GM12878 (cell line): ENCODE results near the gene GRB10. TPM values are rescaled to one million over a fixed set of nuclear protein-coding genes. Genes with fewer than 3 reads are reported as not detected.

Source experiments
- ATAC-seq: fragments of 200-7000 bp; cut with Tn5 transposase; 3 replicates; pipeline ENCODE4 v1.9.1; 2020; ENCODE audit warnings: mild to moderate bottlenecking, moderate library complexity
- BruUV-seq: library from RNA; stranded (reverse); fragments of 400-500 nt; replicated peaks from 2 replicates; lab custom pipeline; 2021; lab: Mats Ljungman, UMichigan
- CTCF ChIA-PET: fragments of 300-600 bp; sonication (Branson Sonifier 250); formaldehyde crosslinking; extraction: SDS; loops from one replicate; lab custom pipeline; 2021; ENCODE audit warnings: inconsistent platforms; lab: Yijun Ruan, JAX
- POLR2A ChIA-PET: fragments of 350-600 bp; formaldehyde crosslinking; extraction: SDS; loops from one replicate; lab custom pipeline; 2021; ENCODE audit warnings: inconsistent platforms; lab: Charles Lee
- RAD21 ChIA-PET: fragments of 300-600 bp; sonication (Branson Sonifier 250); formaldehyde crosslinking; loops from one replicate; lab custom pipeline; 2023; ENCODE audit warnings: antibody characterized with exemption; ENCODE audit not compliant: unreplicated experiment; lab: Charles Lee
- SMC1A ChIA-PET: fragments of 300-600 bp; sonication (Branson Sonifier 250); formaldehyde crosslinking; loops from one replicate; lab custom pipeline; 2023; ENCODE audit not compliant: unreplicated experiment, uncharacterized antibody; lab: Charles Lee
- DNase-seq: peaks from one replicate; pipeline ENCODE4 v3.0.0-alpha.2; 2011; ENCODE audit warnings: low read depth, low spot score
- FAIRE-seq: peaks from 3 replicates; lab custom pipeline; 2011; peaks lifted over from hg19 to GRCh38; lab: Jason Lieb, UNC
- H2AFZ ChIP-seq: 2 replicates; pipeline ENCODE4 v1.6.0; 2011; ENCODE audit warnings: low read depth, low read length, control low read depth; ENCODE audit not compliant: control insufficient read depth
- H3K27ac ChIP-seq: 2 replicates; pipeline ENCODE4 v1.5.1; 2011; ENCODE audit warnings: control low read depth; ENCODE audit not compliant: control insufficient read depth, insufficient read depth
- H3K27me3 ChIP-seq, 2 experiments: replicated peaks in 1 of 2; 2 replicates each; pipeline versions ENCODE4 v1.6.0 to v1.6.1; 2011; ENCODE audit warnings: low read length in 1 of 2; ENCODE audit not compliant: control insufficient read depth in 2 of 2, insufficient read depth in 2 of 2
- H3K36me3 ChIP-seq, 2 experiments: 2 replicates each; pipeline ENCODE4 v1.5.1; 2011; ENCODE audit warnings: low read length in 1 of 2; ENCODE audit not compliant: control insufficient read depth in 2 of 2, insufficient read depth in 2 of 2
- H3K4me1 ChIP-seq: 2 replicates; pipeline ENCODE4 v1.6.1; 2011; ENCODE audit warnings: mild to moderate bottlenecking, low read length, moderate library complexity, mixed read lengths; ENCODE audit not compliant: control insufficient read depth, insufficient read depth
- H3K4me2 ChIP-seq: 2 replicates; pipeline ENCODE4 v1.6.0; 2011; ENCODE audit warnings: control low read depth; ENCODE audit not compliant: control insufficient read depth, insufficient read depth
- H3K4me3 ChIP-seq: fragments of 200-600 bp; sonication (generic); 2 replicates; pipeline ENCODE4 v1.5.1; 2016
- H3K79me2 ChIP-seq: 2 replicates; pipeline ENCODE4 v1.6.0; 2011; ENCODE audit warnings: low read length; ENCODE audit not compliant: control insufficient read depth, insufficient read depth
- H3K9ac ChIP-seq: 2 replicates; pipeline ENCODE4 v1.8.0; 2011; ENCODE audit warnings: low read length, control low read depth, mixed read lengths; ENCODE audit not compliant: control insufficient read depth, insufficient read depth
- H3K9me3 ChIP-seq: replicated peaks from 3 replicates; pipeline ENCODE4 v1.5.1; 2011; ENCODE audit warnings: mild to moderate bottlenecking, low read length; ENCODE audit not compliant: control insufficient read depth, insufficient read depth
- H4K20me1 ChIP-seq: 2 replicates; pipeline ENCODE4 v1.6.0; 2011; ENCODE audit not compliant: control insufficient read depth, insufficient read depth
- EED ChIP-seq: sonication (generic); IDR thresholded peaks from 2 replicates; pipeline ENCODE4 v1.6.1; 2016; ENCODE audit warnings: antibody characterized with exemption, low read depth
- FOXK2 ChIP-seq: fragments of 450-650 bp; IDR thresholded peaks from 2 replicates; pipeline ENCODE4 v1.6.1; 2017; ENCODE audit warnings: mild to moderate bottlenecking, moderate library complexity
- FOXM1 ChIP-seq: IDR thresholded peaks from 2 replicates; pipeline ENCODE4 v1.6.1; 2012; ENCODE audit warnings: low read depth, mild to moderate bottlenecking, inconsistent platforms, low read length, moderate library complexity
- GABPA ChIP-seq: IDR thresholded peaks from 2 replicates; pipeline ENCODE4 v1.6.1; 2014; ENCODE audit warnings: antibody characterized with exemption, low read depth, mild to moderate bottlenecking, inconsistent platforms
- MYB ChIP-seq: fragments of 150-350 bp; IDR thresholded peaks from 2 replicates; pipeline ENCODE4 v1.6.1; 2014; ENCODE audit warnings: mild to moderate bottlenecking, low read depth, low read length, borderline replicate concordance
- PAX5 ChIP-seq: IDR thresholded peaks from 2 replicates; pipeline ENCODE4 v1.6.1; 2011; ENCODE audit warnings: low read depth, low read length, borderline replicate concordance
- POU2F2 ChIP-seq: IDR thresholded peaks from 3 replicates; pipeline ENCODE4 v1.6.1; 2011; ENCODE audit warnings: low read depth, mild to moderate bottlenecking, low read length, borderline replicate concordance
- RELA ChIP-seq: fragments of 450-650 bp; IDR thresholded peaks from 2 replicates; pipeline ENCODE4 v1.8.0; 2014; ENCODE audit warnings: borderline replicate concordance; ENCODE audit not compliant: partially characterized antibody
- SMARCA5 ChIP-seq: fragments of 450-650 bp; IDR thresholded peaks from 2 replicates; pipeline ENCODE4 v1.6.1; 2017; ENCODE audit warnings: mild to moderate bottlenecking
- SP1 ChIP-seq: IDR thresholded peaks from one replicate; pipeline ENCODE4 v1.6.1; 2011; ENCODE audit warnings: low read depth, low read length
- SUPT20H ChIP-seq: IDR thresholded peaks from 2 replicates; pipeline ENCODE4 v1.6.1; 2011; ENCODE audit warnings: low read depth, mild to moderate bottlenecking, low read length, moderate library complexity, borderline replicate concordance; ENCODE audit not compliant: control insufficient read depth
- WGBS: methylation state at CpG from one replicate; pipeline ENCODE4 v1.1.6; 2016; ENCODE audit warnings: low lambda C conversion rate; ENCODE audit not compliant: insufficient replicate concordance, insufficient coverage; ENCODE audit errors: missing lambda C conversion rate; 5-methylcytosine and 5-hydroxymethylcytosine counted together
- in situ Hi-C: fragments of 300-500 bp; cut with MboI; formaldehyde crosslinking; loops from 9 replicates; pipeline ENCODE4 v1.14.3; 2018; ENCODE audit warnings: mixed read lengths
- intact Hi-C: fragments of 100-400 bp; cut with micrococcal nuclease; formaldehyde crosslinking; loops from one replicate; pipeline ENCODE4 v1.14.2; 2022; ENCODE audit not compliant: unreplicated experiment
- polyA plus RNA-seq, 11 experiments: library from polyadenylated mRNA; depleted of rRNA in 4 of 11; unstranded in 6 of 11; stranded (reverse) in 5 of 11; fragments of >200 nt; fragmentation: Nextera tagmentation in 4 of 11; fragmentation: Illumina TruSeq in 1 of 11; extraction: Ambion mirVana in 4 of 11; extraction: Trizol in 1 of 11; gene quantifications; 1 replicate in 1 of 11; 2 replicates in 10 of 11; pipeline versions ENCODE4 v1.2.1 to v1.2.3, GENCODE V29; 2011 to 2016; ENCODE audit warnings: inconsistent platforms in 2 of 11, missing spikeins in 2 of 11, low read depth in 1 of 11
- total RNA-seq, 4 experiments: library from RNA; depleted of rRNA in 3 of 4; stranded (reverse); fragments of >200 nt in 3 of 4; fragmentation: Illumina TruSeq in 1 of 4; extraction: Trizol in 1 of 4; gene quantifications; 2 replicates each; pipeline versions ENCODE4 v1.2.1 to v1.2.3, GENCODE V29; 2013 to 2021
- TF ChIP-seq, protein P1 (sequence below): fragments of 150-350 bp; IDR thresholded peaks from 2 replicates; pipeline ENCODE4 v1.6.1; 2014; ENCODE audit warnings: mild to moderate bottlenecking, low read depth, low read length

Gene GRB10
- total and polyA plus RNA-seq, 10 of the 15 experiments (the other 5 are each of a cell fraction or from before 2014, with no cell fraction given) = 0.04 to 0.33 TPM; not detected in 8

DNA sequence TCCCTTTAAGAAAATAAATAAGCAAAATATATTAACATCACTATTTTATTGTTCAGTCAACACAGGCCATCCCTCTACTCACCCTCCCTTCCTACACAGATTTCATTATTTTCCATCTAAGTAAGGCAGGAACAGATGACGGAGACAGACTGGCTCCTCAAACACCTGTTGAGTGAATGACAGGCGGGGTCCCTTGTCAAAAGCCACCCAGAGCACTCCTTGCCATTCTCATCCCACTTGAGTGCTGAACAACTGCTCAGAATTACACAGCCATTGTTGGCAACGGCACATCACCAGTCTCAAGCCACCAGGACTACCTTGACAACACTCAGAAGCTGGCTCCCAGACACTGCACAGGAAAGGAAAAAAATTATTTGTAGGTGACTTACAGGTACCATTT lies 3.3 kb downstream of the GRB10 start:
- POLR2A ChIA-PET = no interaction called here
- ATAC-seq = no peak
- Histone ChIP-seq H2AFZ (no peak overlapping the region), H4K20me1 (no peaks in the 10 kb centered on the region), H3K27me3 (no peaks in the 10 kb centered on the region; a peak in 2 of 4 replicates), H3K27ac (no peak overlapping the region), H3K79me2 (no peaks in the 10 kb centered on the region), H3K4me3 (no peak overlapping the region), H3K9me3 (no peaks in the 10 kb centered on the region), H3K4me2 (no peak overlapping the region), H3K4me1 (no peaks in the 10 kb centered on the region), H3K9ac (no peak overlapping the region), H3K36me3 (no peaks in the 10 kb centered on the region)
- CTCF ChIA-PET = no interaction called here
- TF ChIP-seq FOXM1 = no peak
- no peak for TF ChIP-seq GABPA
- no peak for TF ChIP-seq PAX5
- TF ChIP-seq SMARCA5 = no peak
- TF ChIP-seq SP1 = no peak
- no peak for TF ChIP-seq SUPT20H
- TF ChIP-seq MYB = no peak
- TF ChIP-seq, protein P1, sequence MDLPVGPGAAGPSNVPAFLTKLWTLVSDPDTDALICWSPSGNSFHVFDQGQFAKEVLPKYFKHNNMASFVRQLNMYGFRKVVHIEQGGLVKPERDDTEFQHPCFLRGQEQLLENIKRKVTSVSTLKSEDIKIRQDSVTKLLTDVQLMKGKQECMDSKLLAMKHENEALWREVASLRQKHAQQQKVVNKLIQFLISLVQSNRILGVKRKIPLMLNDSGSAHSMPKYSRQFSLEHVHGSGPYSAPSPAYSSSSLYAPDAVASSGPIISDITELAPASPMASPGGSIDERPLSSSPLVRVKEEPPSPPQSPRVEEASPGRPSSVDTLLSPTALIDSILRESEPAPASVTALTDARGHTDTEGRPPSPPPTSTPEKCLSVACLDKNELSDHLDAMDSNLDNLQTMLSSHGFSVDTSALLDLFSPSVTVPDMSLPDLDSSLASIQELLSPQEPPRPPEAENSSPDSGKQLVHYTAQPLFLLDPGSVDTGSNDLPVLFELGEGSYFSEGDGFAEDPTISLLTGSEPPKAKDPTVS = no peak
- TF ChIP-seq POU2F2 = no peak
- no peak for TF ChIP-seq RELA
- no peak for TF ChIP-seq EED
- TF ChIP-seq FOXK2 = no peak
- SMC1A ChIA-PET = no interaction called here
- no peak for DNase-seq
- in situ Hi-C loops = no loop called here
- FAIRE-seq = no peak
- intact Hi-C loops = no loop called here
- RAD21 ChIA-PET = no interaction called here
- no TSS peak for BruUV-seq
- WGBS = 31% methylated on average over 3 of the region's 3 CpGs
